ENCODE data around the gene HIP1.

HIP1 gene

DNA sequence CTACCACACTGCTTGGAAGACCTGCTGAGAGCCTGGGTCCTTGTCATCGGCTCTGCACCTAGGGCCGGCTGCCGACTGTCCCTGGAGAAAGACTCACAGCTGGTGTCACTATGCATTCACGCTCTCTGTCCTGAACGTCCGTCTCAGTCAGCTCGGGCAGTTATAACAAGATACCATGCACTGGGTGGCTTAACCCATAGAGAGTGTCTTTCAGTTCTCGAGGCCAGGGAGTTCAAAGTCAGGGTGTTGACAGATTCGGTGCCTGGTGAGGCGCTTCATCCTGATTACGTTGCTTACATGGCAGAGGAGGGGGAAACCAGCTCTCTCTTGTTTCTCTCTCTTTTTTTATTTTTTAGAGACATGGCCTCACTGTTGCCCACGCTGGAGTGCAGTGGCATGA, 155.5 kb downstream of the HIP1 start:
- no peak for DNase-seq (ENCODE audit: extremely low spot score)
- ChIA-PET CTCF (interaction anchor here (0.9 kb wide), 1 partner anchor 10 kb away, joined by 3 read pairs; no protein-coding TSS in a partner anchor), POLR2A (no interaction called here)
- TF ChIP-seq CTBP1 (IDR thresholded peaks at IDR 0.05; ENCODE audit: borderline replicate concordance) (no peak), FOXK2 (IDR thresholded peaks at IDR 0.05) (no peak), SUZ12 (IDR thresholded peaks at IDR 0.05) (no peak), FOXA1 (IDR thresholded peaks at IDR 0.05) (no peak), L3MBTL2 (conservative IDR thresholded peaks at IDR 0.05) (no peak), FOXM1 (IDR thresholded peaks at IDR 0.05; ENCODE audit: borderline replicate concordance) (no peak), BHLHE40 (IDR thresholded peaks at IDR 0.05; ENCODE audit: borderline replicate concordance) (no peak), TARDBP (IDR thresholded peaks at IDR 0.05) (no peak)
- TF ChIP-seq, protein P1, sequence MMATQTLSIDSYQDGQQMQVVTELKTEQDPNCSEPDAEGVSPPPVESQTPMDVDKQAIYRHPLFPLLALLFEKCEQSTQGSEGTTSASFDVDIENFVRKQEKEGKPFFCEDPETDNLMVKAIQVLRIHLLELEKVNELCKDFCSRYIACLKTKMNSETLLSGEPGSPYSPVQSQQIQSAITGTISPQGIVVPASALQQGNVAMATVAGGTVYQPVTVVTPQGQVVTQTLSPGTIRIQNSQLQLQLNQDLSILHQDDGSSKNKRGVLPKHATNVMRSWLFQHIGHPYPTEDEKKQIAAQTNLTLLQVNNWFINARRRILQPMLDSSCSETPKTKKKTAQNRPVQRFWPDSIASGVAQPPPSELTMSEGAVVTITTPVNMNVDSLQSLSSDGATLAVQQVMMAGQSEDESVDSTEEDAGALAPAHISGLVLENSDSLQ (IDR thresholded peaks at IDR 0.05), result no peak

DNA sequence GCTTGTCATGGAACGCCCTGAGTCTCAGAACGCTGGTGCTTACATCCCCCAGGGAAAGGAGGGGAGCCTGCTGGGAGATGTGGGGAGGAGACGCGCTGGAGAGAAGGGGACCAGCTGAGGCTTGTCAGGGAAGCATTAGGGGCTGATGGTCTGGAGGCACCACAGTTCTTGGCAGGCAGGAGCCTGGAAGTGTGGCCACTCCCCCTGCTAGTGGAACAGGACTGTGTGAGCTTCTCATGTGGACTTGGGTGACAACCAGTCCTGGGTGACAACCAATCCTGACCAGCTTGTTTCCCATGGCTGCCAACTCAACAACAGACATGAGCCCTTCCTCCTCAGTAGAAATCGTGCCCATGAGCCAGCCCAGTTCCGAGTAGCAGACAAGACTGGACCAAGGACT, 158.8 kb downstream of the HIP1 start:
- TF ChIP-seq FOXK2 (IDR thresholded peaks at IDR 0.05), result no peak
- TF ChIP-seq HDGF (IDR thresholded peaks at IDR 0.05; ENCODE audit: borderline replicate concordance), result no peak
- no peak for TF ChIP-seq ELF4 (IDR thresholded peaks at IDR 0.05)
- no peak for TF ChIP-seq FOXA1 (IDR thresholded peaks at IDR 0.05)
- TF ChIP-seq SP1 (IDR thresholded peaks at IDR 0.05), result no peak
- no peak for TF ChIP-seq L3MBTL2 (conservative IDR thresholded peaks at IDR 0.05)
- TF ChIP-seq ZNF384 (IDR thresholded peaks at IDR 0.05), result no peak
- no peak for TF ChIP-seq SUZ12 (IDR thresholded peaks at IDR 0.05)
- TF ChIP-seq BHLHE40 (IDR thresholded peaks at IDR 0.05; ENCODE audit: borderline replicate concordance), result no peak
- TF ChIP-seq, protein P1 (IDR thresholded peaks at IDR 0.05), result no peak
- ChIA-PET POLR2A (no interaction called here), CTCF (no interaction called here)

GRCh38 chr7:75578081-75578480, 160.7 kb downstream of the HIP1 start:
- TF ChIP-seq SUZ12 (IDR thresholded peaks at IDR 0.05) (no peak), LEF1 (IDR thresholded peaks at IDR 0.05; ENCODE audit: borderline replicate concordance) (no peak), FOXA1 (IDR thresholded peaks at IDR 0.05) (no peak), FOXM1 (IDR thresholded peaks at IDR 0.05; ENCODE audit: borderline replicate concordance) (no peak), CTBP1 (IDR thresholded peaks at IDR 0.05; ENCODE audit: borderline replicate concordance) (no peak), ARNT (IDR thresholded peaks at IDR 0.05) (no peak), ZNF384 (IDR thresholded peaks at IDR 0.05) (no peak), L3MBTL2 (conservative IDR thresholded peaks at IDR 0.05) (no peak), BHLHE40 (IDR thresholded peaks at IDR 0.05; ENCODE audit: borderline replicate concordance) (no peak), FOXK2 (IDR thresholded peaks at IDR 0.05) (no peak), ELF4 (IDR thresholded peaks at IDR 0.05) (no peak), TARDBP (IDR thresholded peaks at IDR 0.05) (no peak), NFRKB (IDR thresholded peaks at IDR 0.05) (no peak)
- TF ChIP-seq, protein P1 (IDR thresholded peaks at IDR 0.05), result no peak
- DNase-seq (ENCODE audit: extremely low spot score), result no peak
- ChIA-PET POLR2A (no interaction called here), CTCF (no interaction called here)

More for the DNA sequence above, 158.8 kb downstream of the HIP1 start:
- DNase-seq (ENCODE audit: extremely low spot score), result no peak

- TF ChIP-seq TARDBP (IDR thresholded peaks at IDR 0.05) (no peak), CTBP1 (IDR thresholded peaks at IDR 0.05; ENCODE audit: borderline replicate concordance) (no peak), BHLHE40 (IDR thresholded peaks at IDR 0.05; ENCODE audit: borderline replicate concordance) (no peak), SP1 (IDR thresholded peaks at IDR 0.05) (no peak), NFRKB (IDR thresholded peaks at IDR 0.05) (no peak), SUZ12 (IDR thresholded peaks at IDR 0.05) (no peak), L3MBTL2 (conservative IDR thresholded peaks at IDR 0.05) (no peak), ELF4 (IDR thresholded peaks at IDR 0.05) (no peak), FOXK2 (IDR thresholded peaks at IDR 0.05) (no peak), ZNF384 (IDR thresholded peaks at IDR 0.05) (no peak), FOXA1 (IDR thresholded peaks at IDR 0.05) (no peak), LEF1 (IDR thresholded peaks at IDR 0.05; ENCODE audit: borderline replicate concordance) (no peak), FOXM1 (IDR thresholded peaks at IDR 0.05; ENCODE audit: borderline replicate concordance) (no peak), ARNT (IDR thresholded peaks at IDR 0.05) (no peak), HDGF (IDR thresholded peaks at IDR 0.05; ENCODE audit: borderline replicate concordance) (no peak)
- TF ChIP-seq, protein P1 (IDR thresholded peaks at IDR 0.05), result no peak
- CTCF ChIA-PET, result no interaction called here
- no peak for DNase-seq (ENCODE audit: extremely low spot score)
- POLR2A ChIA-PET, result no interaction called here
These were observed 163.1 kb downstream of the HIP1 start for GRCh38 chr7:75575488-75576121.

DNA sequence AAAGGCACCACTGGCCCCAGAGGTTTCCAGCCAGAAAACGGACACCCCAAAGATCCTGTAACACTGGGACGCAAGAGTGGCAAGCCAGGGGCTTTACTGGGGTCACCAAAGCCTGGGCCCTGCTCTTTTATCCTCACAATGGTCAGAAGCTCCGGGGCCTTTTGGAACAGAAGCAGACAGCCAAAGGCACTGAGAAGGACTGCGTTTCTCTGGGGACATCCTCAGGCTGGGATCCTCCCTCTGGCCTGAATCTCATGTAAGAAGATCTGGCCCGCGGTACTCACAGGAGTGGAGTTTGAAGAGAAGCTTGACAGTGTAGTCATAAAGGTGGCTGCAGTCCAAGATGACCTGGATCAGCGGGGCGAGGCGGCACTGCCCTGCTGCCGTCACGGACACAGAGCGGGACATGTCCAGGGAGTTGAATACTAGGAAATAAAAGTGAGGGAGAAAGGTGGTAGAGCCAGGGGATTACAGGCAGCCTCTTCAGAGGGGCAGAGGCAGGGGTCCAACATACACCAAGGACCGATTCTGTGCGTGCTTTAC, 165.2 kb downstream of the HIP1 start:
- POLR2A ChIA-PET, result no interaction called here
- DNase-seq (ENCODE audit: extremely low spot score), result no peak
- TF ChIP-seq SP1 (IDR thresholded peaks at IDR 0.05) (no peak), SUZ12 (IDR thresholded peaks at IDR 0.05) (no peak), ZNF384 (IDR thresholded peaks at IDR 0.05) (no peak), CTBP1 (IDR thresholded peaks at IDR 0.05; ENCODE audit: borderline replicate concordance) (no peak)
- CTCF ChIA-PET, result interaction anchor here (0.8 kb wide), 1 partner anchor 425 kb away, joined by 3 read pairs; no protein-coding TSS in a partner anchor

Measured in HEK293T (cell line).